ENCODE measurements around the gene DDX41. TPM values are rescaled to one million over a fixed set of nuclear protein-coding genes. Genes with fewer than 3 reads are reported as not detected.

The DDX41 gene
- total RNA-seq, 1 experiment from 2014 or later: 91.5 TPM

GRCh38 chr5:177484902-177485549, 31.7 kb downstream of the DDX41 start:
- DNase-seq (ENCODE audit: low read depth): no peak

GRCh38 chr5:177483994-177484901, 32.5 kb downstream of the DDX41 start:
- DNase-seq (ENCODE audit: low read depth): no peak

- DNase-seq (ENCODE audit: low read depth): no peak
Observed at GRCh38 chr5:177483042-177483441, 33.7 kb downstream of the DDX41 start.

GRCh38 chr5:177482359-177482795, 34.4 kb downstream of the DDX41 start:
- no peak for DNase-seq (ENCODE audit: low read depth)

GRCh38 chr5:177479774-177480173, 37.0 kb downstream of the DDX41 start:
- DNase-seq (ENCODE audit: low read depth): no peak

GRCh38 chr5:177478711-177479646, 37.8 kb downstream of the DDX41 start:
- DNase-seq (ENCODE audit: low read depth): peak; percentile 30

GRCh38 chr5:177477701-177478477, 38.9 kb downstream of the DDX41 start:
- DNase-seq (ENCODE audit: low read depth): no peak

GRCh38 chr5:177476531-177477233, 40.1 kb downstream of the DDX41 start:
- peak; percentile 81 for DNase-seq (ENCODE audit: low read depth)

GRCh38 chr5:177475563-177476427, 41.0 kb downstream of the DDX41 start:
- no peak for DNase-seq (ENCODE audit: low read depth)

GRCh38 chr5:177474846-177475562, 41.8 kb downstream of the DDX41 start:
- DNase-seq (ENCODE audit: low read depth): no peak

GRCh38 chr5:177474002-177474476, 42.7 kb downstream of the DDX41 start:
- DNase-seq (ENCODE audit: low read depth): no peak

GRCh38 chr5:177473443-177474001, 43.2 kb downstream of the DDX41 start, which contains the start of gene DBN1:
Gene DBN1, minus strand, starts transcription at chr5:177473634. Its CDS starts 113 bp downstream, at chr5:177473521.
- peak; percentile 80 for DNase-seq (ENCODE audit: low read depth)

GRCh38 chr5:177472460-177473442, 44.0 kb downstream of the DDX41 start:
- peak; percentile 66 for DNase-seq (ENCODE audit: low read depth)

GRCh38 chr5:177471610-177472356, 45.0 kb downstream of the DDX41 start:
- DNase-seq (ENCODE audit: low read depth): no peak

GRCh38 chr5:177470759-177471536, 45.8 kb downstream of the DDX41 start:
- DNase-seq (ENCODE audit: low read depth): no peak
